Hepatic stellate cell (primary cell): ENCODE data around the gene GTF2H1.
"Not testable (repeated sequence)": the region's sequence is repeated elsewhere in the genome, so short reads cannot be mapped to it uniquely, and the experiment has no call there.

ENCODE experiments used
- DNase-seq: peaks from one replicate; pipeline ENCODE4 v3.0.0; 2011; ENCODE audit warnings: low spot score

The GTF2H1 gene

DNA sequence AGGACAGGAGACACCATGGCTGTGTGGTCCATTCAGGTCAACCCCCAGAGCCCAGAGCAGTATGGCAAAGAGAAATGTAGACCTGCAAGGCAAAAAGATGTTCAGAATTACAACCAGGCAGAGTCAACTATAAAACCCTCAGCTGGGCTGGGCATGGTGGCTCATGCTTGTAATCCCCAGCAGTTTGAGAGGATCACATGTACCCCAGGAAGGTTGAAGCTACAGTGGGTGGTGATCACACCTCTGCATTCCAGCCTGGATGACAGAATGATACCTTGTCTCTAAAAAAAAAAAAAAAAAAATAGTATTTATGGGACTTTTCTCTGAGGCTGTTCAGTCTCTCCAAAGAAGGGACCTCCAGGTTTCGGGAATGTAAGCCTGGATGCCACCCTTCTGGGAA is 53.6 kb downstream of the GTF2H1 start:
- no peak for DNase-seq

DNA sequence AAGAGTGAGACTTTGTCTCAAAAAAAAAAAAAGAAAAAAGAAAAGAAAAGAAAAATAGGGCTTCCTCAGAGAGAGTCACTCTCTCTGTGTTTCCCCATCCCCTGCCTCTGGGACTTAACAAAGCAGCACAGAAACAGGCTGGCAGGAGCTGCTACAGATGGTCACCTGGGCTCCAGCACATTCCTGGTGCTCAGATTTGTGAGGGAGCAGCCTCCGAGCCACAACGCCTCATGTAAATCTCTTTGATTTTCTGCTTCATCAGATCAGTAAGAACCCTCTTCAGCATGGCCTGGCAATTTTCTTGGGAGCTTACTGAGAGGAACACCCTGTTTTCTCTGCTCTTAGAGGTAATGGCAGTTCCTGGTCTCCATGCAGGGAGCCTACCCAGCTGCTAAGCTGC is 56.8 kb downstream of the GTF2H1 start:
- DNase-seq = no peak

DNA sequence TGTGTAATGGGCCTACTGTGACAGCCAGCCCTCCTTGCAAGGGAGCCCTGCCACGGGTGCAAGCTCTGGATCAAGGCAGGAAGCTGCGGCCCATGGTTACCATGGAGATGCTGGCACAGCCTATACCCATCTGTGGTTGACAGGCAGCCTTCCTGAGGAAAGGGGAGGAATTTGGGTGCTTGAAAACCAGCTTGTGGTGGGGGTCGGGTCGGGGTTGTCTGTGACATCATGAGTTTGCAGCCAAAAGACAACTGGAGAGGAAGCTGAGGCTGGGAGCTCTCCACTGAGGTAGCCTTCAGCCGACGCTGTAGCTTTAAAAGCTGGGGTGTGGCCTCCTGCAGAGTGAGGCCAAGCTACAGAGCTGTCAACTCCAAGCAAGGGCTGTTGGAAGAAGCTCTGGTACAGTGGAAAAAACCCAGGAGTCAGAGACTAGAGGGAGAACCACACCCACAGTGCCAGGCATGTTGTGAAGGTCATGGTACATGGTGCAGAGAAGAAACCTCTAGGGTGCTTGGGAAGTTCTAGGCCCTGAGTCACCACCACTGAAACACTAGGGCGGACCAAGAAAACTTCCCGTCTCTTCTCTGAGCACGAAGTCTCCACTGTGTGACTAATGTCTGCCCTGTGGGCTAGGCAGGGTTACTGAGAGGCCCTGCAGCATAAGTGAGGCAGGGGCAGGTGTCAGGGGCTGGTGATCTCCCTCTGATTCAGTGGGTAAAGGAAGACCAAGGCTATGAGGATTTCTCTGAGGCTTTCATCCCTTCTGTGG is 61.2 kb downstream of the GTF2H1 start:
- DNase-seq = peak; percentile 93

DNA sequence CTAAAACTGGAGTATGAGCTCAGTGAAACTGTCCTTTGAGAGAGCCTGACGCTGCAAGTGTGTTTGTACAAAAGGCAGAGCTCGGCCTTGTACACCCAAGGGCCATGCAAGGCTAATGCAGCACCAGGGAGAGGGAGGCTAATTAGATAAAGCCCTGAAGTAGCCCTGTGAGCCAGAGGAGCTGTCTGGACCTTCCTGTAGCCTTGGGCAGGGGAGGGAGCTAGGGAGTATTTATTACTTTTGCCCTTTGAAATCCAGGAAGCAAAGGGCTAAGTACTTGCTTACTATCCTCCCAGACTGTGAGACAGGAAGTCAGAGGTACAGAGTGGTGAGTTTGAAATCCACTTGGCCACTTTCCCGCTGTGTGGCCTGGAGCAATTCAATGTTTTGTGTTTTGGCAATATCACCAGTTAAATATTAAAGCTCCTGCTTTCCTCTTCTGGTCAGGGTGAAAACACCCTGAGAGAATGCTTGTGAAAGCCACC is 61.8 kb downstream of the GTF2H1 start:
- peak; percentile 55 for DNase-seq

DNA sequence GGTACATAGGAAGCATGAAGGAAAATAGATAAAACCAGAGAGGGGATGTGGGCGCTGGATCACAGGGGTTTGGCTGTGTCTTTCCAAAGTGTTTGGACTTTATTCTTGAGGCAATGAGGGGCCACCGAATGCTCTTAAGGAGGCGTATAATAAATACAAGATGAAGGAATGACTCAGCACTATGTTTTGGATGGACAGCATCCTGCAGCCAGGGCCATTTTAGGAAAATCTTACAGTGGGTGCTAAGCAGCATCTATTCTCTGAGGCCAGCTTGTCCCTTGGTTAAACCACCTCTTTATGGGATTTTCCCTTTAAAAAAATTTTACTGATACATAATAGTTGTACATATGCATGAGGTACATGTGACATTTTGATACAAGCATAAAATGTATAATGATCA is 67.7 kb downstream of the GTF2H1 start:
- no peak for DNase-seq

DNA sequence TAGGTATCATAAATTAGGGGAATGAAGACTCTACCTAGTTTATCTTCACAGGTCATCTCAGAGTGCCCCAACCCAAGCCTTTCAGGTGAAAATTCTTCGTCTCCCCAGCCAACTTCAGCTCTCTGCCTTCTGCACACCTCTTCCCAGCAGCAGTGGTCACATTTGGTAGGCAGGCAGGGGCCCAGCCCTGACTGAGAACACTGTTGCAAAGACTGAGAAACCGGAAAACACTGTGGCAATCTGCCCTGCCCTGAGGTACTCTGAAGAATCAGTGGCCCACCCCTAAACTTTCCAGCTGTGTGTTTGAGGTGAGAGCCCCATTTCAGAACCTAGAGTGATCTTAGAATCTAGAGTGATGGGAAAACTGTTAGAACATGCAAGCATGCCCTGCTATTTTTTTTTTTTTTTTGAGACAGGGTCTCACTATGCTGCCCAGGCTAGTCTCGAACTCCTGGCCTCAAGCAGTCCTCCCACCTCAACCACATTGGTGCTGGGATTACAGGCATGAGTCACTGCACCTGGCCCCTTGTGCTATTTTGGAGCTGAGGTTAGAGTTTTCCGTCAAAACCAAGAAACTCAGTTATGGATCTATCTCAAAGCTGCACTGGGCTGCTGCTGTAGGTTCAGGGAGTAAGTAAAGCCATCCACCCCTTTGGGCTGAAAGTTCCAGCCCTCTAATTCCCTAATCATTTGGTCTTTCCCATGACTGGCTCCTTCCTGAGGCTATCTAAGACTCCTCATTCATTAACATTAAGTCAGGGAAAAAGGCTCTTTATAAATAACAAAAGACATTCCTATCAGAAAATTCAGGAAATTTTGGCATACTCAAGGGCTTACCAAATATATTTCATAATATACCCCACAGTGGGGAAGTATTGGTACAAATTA is 70.3 kb downstream of the GTF2H1 start:
- DNase-seq = no peak

DNA sequence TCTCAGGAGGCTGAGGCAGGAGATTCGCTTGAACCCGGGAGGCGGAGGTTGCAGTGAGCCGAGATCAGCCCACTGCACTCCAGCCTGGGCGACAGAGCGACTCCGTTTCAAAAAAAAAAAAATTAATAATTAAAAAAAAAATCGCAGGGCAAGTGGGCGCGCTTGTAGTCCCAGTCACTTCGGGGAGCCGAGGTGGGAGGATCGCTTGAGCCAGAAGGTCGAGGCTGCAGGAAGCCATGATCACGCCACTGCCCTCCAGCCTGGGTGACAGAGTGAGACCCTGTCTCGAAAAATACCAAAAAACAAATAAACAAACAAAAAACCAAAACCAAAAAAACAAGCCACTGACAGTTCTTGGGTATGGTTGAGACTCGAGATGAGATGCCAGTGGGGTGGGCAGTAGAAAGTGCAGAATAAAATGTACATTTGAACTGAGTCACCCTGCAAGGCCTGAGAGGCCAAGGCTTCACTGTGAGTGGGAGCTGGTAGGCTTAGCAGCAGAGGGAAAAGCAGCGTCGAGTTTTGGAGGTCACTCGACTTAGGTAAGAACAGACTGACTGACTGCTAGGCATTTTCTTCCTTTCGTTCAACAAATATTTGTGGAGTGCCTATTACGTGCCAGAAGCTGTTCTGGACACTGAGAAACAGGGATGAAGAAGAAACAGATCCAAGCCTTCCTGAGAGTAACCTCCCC is 71.4 kb downstream of the GTF2H1 start:
- DNase-seq = peak; percentile 32

DNA sequence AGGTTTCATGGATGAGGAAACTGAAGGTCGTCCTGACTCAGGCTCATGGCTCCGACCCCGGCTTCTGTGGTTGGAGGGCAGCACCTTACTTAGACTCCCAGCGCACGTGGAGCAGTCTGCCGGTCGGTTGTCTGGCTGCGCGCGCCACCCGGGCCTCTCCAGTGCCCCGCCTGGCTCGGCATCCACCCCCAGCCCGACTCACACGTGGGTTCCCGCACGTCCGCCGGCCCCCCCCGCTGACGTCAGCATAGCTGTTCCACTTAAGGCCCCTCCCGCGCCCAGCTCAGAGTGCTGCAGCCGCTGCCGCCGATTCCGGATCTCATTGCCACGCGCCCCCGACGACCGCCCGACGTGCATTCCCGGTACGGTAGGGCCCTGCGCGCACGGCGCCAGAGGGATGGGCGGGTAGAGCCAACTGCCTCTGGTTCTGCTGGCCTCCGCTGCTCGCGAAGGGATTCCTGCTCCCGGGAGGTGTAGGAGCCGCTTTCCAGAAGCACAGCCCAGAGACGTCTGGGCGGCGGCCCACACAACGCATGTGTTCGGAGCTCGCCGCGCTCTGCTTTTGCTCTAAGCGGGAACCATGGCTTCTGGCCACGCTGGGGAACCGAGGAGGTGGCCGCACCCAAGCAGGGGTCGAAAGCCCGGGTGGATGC is 72.0 kb downstream of the GTF2H1 start, which contains the start of gene LDHA:
Gene LDHA (plus strand): TSS at position 289 of the 653 bp plus-strand sequence. CDS start 2,280 bp downstream, outside the sequence.
- DNase-seq = peak; percentile 97

DNA sequence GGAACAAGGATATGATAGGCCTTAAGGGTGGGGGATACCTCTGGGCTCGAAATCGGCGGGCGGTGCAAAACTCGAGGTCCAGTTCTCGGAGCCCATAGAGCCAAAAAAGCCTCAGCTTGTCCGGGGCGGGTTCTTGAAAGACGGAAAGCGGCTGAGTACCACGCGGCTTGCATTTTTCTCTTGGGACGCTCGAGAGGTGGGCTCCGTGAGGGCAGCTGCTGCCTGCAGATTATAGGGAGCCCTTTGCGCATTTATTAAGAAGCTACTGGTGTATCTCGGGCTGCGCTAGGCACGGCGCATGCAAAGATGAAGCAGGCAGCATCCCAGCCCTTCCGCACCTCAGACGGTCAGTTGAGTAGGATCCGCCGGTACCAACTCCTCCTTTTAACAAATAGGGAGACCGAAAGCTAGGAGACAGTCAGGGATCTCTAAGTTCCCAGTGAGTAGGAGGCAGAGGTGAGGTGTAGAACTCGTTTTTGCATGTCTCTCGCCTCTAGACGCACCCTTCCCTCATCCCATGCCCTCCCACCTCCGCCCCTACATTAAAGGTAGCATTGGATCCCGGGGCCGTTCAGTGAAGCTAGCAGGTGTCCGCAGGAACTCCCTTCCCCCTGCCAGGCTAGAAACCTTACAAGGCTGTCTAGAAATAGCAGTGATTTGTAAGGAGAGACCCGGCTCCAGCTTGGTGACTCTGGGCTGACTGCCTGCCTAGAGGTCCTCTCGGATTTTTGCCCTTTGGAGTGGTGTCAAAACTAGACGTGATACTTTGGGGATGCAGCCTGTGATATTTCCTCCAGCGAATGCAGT is 72.8 kb downstream of the GTF2H1 start:
- no peak for DNase-seq

DNA sequence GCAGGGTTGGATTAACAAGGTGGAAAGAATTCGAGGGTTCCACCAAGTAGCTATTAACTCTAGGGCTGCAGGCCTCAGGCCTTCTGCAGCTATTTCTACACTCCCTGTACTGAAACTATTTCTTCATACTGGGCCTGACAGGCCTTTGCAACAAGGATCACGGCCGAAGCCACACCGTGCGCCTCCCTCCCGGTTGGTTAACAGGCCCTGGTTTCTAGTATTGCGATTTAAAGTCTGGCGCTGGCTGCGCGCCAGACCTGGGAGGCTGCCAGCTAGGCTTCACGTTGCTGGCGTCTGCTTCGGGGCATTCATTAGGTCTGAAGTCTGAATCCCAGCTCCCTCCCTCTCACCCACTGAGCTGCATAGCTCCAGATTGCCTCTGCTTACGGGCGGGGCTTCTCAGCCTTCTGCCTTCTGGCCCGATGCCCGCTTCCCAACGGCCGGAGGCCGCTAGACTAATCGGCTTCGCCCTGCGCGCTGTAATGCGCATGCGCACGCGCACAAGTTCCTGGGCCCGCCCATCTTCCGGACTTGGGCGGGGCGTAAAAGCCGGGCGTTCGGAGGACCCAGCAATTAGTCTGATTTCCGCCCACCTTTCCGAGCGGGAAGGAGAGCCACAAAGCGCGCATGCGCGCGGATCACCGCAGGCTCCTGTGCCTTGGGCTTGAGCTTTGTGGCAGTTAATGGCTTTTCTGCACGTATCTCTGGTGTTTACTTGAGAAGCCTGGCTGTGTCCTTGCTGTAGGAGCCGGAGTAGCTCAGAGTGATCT is 73.6 kb downstream of the GTF2H1 start:
- peak; percentile 97 for DNase-seq

DNA sequence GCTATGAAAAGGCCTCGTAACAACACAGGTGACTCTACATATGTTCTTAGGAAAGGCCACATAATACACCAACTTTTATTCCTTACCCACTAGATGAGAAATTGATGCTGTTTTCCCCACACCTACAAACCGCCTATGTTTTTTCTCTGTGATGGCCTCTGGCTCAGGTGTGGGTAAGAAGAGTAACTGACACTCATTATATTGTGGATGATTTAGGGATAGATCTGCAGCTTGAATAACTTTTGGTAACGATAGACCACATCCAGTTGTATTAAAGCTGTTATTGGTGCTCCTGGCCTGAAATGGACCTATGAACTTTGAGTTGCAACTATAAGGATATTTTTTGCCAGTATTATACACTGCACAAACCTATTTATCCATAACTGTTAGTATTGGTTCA is 75.6 kb downstream of the GTF2H1 start:
- no peak for DNase-seq

DNA sequence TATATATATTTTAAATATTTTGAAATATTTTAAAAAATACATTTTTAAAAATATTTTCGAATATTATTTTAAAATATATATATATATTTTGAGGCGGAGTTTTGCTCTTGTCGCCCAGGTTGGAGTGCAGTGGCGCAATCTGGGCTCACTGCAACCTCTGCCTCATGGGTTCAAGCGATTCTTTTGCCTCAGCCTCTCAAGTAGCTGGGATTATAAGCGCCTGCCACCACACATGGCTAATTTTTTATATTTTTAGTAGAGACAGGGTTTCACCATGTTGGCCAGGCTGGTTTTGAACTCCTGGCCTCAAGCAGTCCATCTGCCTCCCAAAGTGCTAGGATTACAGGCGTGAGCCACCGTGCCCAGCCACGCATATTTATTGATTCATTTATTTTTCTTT is 78.7 kb downstream of the GTF2H1 start:
- DNase-seq = not testable (repeated sequence)

DNA sequence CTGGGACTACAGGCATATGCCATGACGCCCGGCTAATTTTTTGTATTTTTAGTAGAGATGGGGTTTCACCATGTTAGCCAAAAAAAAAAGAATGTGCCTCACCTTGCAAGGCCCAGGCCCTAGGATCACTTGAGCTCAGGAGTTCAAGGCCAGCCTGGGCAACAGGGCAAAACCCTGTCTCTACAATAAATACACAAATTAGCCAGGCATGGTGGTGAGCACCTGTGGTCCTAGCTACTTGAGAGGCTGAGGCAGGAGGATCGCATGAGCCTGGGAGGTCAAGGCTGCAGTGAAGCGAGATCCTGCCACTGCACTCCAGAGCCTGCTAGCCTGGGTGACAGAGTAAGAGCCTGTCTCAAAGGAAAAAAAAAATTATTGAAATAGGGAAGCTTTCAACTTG is 81.7 kb downstream of the GTF2H1 start:
- no peak for DNase-seq

DNA sequence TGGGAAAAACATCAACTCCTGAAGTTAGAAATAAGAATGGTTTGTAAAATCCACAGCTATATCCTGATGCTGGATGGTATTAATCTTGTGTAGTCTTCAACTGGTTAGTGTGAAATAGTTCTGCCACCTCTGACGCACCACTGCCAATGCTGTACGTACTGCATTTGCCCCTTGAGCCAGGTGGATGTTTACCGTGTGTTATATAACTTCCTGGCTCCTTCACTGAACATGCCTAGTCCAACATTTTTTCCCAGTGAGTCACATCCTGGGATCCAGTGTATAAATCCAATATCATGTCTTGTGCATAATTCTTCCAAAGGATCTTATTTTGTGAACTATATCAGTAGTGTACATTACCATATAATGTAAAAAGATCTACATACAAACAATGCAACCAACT is 85.0 kb downstream of the GTF2H1 start:
- DNase-seq = not testable (repeated sequence)

DNA sequence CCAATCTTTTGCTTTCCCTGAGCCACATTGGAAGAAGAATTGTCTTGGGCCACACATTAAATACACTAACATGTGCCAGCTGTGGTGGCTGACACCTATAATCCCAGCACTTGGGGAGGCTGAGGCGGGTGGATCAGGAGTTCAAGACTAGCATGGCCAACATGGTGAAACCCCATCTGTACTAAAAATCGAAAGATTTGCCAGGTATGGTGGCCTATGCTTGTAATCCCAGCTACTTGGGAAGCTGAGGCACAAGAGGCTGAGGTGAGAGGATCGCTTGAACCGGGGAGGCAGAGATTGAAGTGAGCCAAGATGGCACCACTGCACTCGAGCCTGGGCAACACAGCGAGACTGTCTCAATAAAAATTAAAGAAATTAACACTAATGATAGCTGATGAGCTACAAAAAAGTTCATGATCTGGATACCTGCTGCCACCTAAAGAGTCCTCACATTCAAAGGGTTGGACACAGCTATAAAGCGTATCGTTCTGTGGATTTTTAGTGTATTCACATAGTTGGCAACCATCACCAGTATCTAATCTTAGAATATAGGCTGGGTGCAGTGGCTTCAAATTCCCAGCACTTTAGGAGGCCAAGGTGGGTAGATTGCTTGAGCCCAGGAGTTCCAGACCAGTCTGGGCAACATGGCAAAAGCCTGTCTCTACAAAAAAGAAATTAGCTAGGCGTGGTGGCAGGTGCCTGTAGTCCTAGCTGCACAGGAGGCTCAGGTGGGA is 86.4 kb downstream of the GTF2H1 start:
- DNase-seq = no peak

DNA sequence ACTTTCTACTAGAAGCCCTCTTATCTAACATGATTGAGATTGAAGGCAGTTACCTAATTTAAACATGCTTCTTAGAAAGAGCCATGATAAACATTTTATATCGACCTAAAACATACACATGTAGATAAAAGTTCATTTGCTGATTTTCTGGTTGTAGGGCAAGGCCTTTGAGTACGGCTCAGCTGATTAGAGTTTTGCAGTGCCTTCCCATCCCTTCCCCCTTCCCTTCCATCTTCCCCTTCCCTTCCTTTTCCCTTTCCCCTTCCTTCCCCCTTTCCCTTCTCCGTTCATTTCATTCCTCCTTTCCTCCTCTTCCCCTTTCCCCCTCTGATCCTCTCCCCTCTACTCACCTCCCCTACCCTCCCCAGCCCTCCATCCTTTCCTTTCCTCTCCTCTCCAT is 94.1 kb downstream of the GTF2H1 start:
- DNase-seq = no peak
